Liver (tissue), 9 donors: Measurements from ENCODE around the gene ELOF1. TPM values are rescaled to one million over a fixed set of nuclear protein-coding genes. Genes with fewer than 3 reads are reported as not detected.

Experiments
- DNase-seq: peaks from one replicate; pipeline ENCODE4 v3.0.0-alpha.2; 2017; ENCODE audit warnings: low spot score
- H3K27ac ChIP-seq, 2 donors: one replicate each; pipeline ENCODE4 v1.7.0; 2013; ENCODE audit warnings: inconsistent platforms in 2 of 2, low read length in 2 of 2, control low read depth in 1 of 2, low read depth in 1 of 2, mild to moderate bottlenecking in 1 of 2
- H3K27me3 ChIP-seq, 4 donors: one replicate each; pipeline versions ENCODE4 v1.6.1 to v1.7.0; 2013; ENCODE audit warnings: low read length in 3 of 4, inconsistent platforms in 1 of 4, mild to moderate bottlenecking in 1 of 4, moderate library complexity in 1 of 4; ENCODE audit not compliant: control insufficient read depth in 4 of 4, insufficient read depth in 4 of 4
- H3K36me3 ChIP-seq, 4 donors: one replicate each; pipeline versions ENCODE4 v1.6.1 to v1.7.0; 2013; ENCODE audit warnings: low read length in 3 of 4, mild to moderate bottlenecking in 3 of 4, low read depth in 1 of 4, moderate library complexity in 1 of 4; ENCODE audit not compliant: control insufficient read depth in 4 of 4, insufficient read depth in 3 of 4
- H3K4me1 ChIP-seq, 4 donors: one replicate each; pipeline versions ENCODE4 v1.6.1 to v1.7.0; 2013; ENCODE audit warnings: low read length in 3 of 4, mild to moderate bottlenecking in 3 of 4, moderate library complexity in 1 of 4; ENCODE audit not compliant: control insufficient read depth in 4 of 4, insufficient read depth in 4 of 4
- H3K4me3 ChIP-seq, 3 donors: one replicate each; pipeline versions ENCODE4 v1.6.1 to v1.7.0; 2013; ENCODE audit warnings: low read length in 3 of 3, control low read depth in 1 of 3, low read depth in 1 of 3, mild to moderate bottlenecking in 1 of 3
- H3K9ac ChIP-seq, 2 donors: one replicate each; pipeline ENCODE4 v1.7.0; 2013; ENCODE audit warnings: low read length in 2 of 2, mild to moderate bottlenecking in 2 of 2, moderate library complexity in 2 of 2, control low read depth in 1 of 2, low read depth in 1 of 2
- H3K9me3 ChIP-seq, 4 donors: one replicate each; pipeline versions ENCODE4 v1.6.1 to v1.7.0; 2013; ENCODE audit warnings: low read length in 3 of 4; ENCODE audit not compliant: control insufficient read depth in 4 of 4
- CTCF ChIP-seq: fragments of 150-350 bp; IDR thresholded peaks from 2 replicates; pipeline ENCODE4 v1.5.1; 2017; ENCODE audit warnings: improper control_type of control experiment, low read depth, low read length; ENCODE audit not compliant: missing input control
- FOXA2 ChIP-seq: IDR thresholded peaks from 2 replicates; pipeline ENCODE4 v1.6.1; 2016; ENCODE audit warnings: antibody characterized with exemption
- GABPA ChIP-seq, 2 donors: IDR thresholded peaks in 1 of 2; conservative IDR thresholded peaks in 1 of 2; 2 replicates each; pipeline ENCODE4 v1.6.1; 2016; ENCODE audit warnings: antibody characterized with exemption in 2 of 2, mild to moderate bottlenecking in 1 of 2, moderate library complexity in 1 of 2
- HNF4G ChIP-seq: IDR thresholded peaks from 2 replicates; pipeline ENCODE4 v1.6.1; 2016; ENCODE audit warnings: antibody characterized with exemption
- MAX ChIP-seq: IDR thresholded peaks from 2 replicates; pipeline ENCODE4 v1.6.1; 2016; ENCODE audit warnings: antibody characterized with exemption
- NR2F2 ChIP-seq: IDR thresholded peaks from 2 replicates; pipeline ENCODE4 v1.6.1; 2016; ENCODE audit warnings: antibody characterized with exemption
- RAD21 ChIP-seq, 2 donors: IDR thresholded peaks; 2 replicates each; pipeline ENCODE4 v1.6.1; 2016; ENCODE audit warnings: antibody characterized with exemption in 2 of 2, mild to moderate bottlenecking in 2 of 2
- TAF1 ChIP-seq: conservative IDR thresholded peaks from 2 replicates; pipeline ENCODE4 v1.6.1; 2016; ENCODE audit warnings: antibody characterized with exemption, mild to moderate bottlenecking
- WGBS: extraction: QIAGEN DNeasy Blood & Tissue Kit; methylation state at CpG from one replicate; pipeline ENCODE4 v1.1.7; 2013; 5-methylcytosine and 5-hydroxymethylcytosine counted together
- polyA plus RNA-seq, 2 donors: library from polyadenylated mRNA; stranded (reverse) in 1 of 2; unstranded in 1 of 2; fragments of 200-250 nt in 1 of 2; fragments of >200 nt in 1 of 2; fragmentation: Nextera tagmentation in 1 of 2; extraction: Ambion mirVana in 1 of 2; gene quantifications; one replicate each; pipeline versions ENCODE4 v1.2.1 to v1.2.3, GENCODE V29; 2013 to 2015
- total RNA-seq, 2 donors: library from RNA; depleted of rRNA; stranded (reverse); fragments of >200 nt; gene quantifications; one replicate each; pipeline ENCODE4 v1.2.3, GENCODE V29; 2014
- TF ChIP-seq, protein P1 (sequence below): IDR thresholded peaks from 2 replicates; pipeline ENCODE4 v1.6.1; 2016; ENCODE audit warnings: antibody characterized with exemption, mild to moderate bottlenecking
- TF ChIP-seq, protein P2 (sequence below): IDR thresholded peaks from 2 replicates; pipeline ENCODE4 v1.6.1; 2016; ENCODE audit warnings: antibody characterized with exemption
- TF ChIP-seq, protein P3 (sequence below): IDR thresholded peaks from 2 replicates; pipeline ENCODE4 v1.6.1; 2016; ENCODE audit warnings: antibody characterized with exemption
- donor health status: healthy.
- donor health status: healthy.
- donor health status: healthy.
- donor health status: healthy.
- donor health status: healthy.

The ELOF1 gene
- total and polyA plus RNA-seq, 4 donors: 11.1 to 37.9 (median 24.0) TPM

DNA sequence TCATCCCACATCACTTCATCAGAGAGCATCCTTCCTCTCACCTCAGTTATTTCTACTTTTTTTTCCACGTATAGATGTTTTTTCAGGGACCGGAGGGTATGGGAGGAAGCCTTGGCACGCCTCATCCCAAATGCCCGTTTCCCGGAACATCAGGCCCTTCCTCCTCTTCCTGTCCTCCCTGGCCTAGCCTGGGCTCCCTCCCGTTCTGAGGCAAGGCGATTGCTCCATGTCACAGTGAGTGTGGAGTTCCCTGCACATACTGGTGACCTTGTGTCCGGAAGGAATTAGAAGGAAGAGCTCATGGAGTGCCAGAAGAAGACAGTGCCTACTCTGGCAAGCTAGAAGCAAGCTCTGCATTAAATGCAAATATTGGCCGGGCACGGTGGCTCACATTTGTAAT, 37.1 kb upstream of the ELOF1 start:
- no peaks in the 10 kb centered on the region for H3K36me3 ChIP-seq
- TF ChIP-seq NR2F2 (peak; percentile 23), GABPA (IDR thresholded peaks at IDR 0.05 in 1 of 2, conservative IDR thresholded peaks at IDR 0.05 in 1 of 2) (no peak), CTCF (no peak)
- H3K4me3 ChIP-seq: no peak overlapping the region
- H3K27me3 ChIP-seq: no peaks in the 10 kb centered on the region
- H3K9ac ChIP-seq: no peak overlapping the region
- H3K4me1 ChIP-seq: peaks cover 0 to 10% (median 2%) of the 10 kb centered on the region in 4 donors
- no peak for DNase-seq
- no peak overlapping the region for H3K27ac ChIP-seq
- H3K9me3 ChIP-seq: no peaks in the 10 kb centered on the region
- WGBS: 89% methylated on average over 10 of the region's 10 CpGs

GRCh38 chr19:11594084-11594483, 35.1 kb upstream of the ELOF1 start:
- Histone ChIP-seq H3K4me3 (no peak overlapping the region), H3K9ac (no peak overlapping the region), H3K27ac (no peak overlapping the region), H3K36me3 (no peaks in the 10 kb centered on the region), H3K9me3 (no peaks in the 10 kb centered on the region), H3K4me1 (peaks cover 0 to 10% (median 2%) of the 10 kb centered on the region in 4 donors), H3K27me3 (no peaks in the 10 kb centered on the region)
- TF ChIP-seq TAF1 (no peak), CTCF (no peak)
- TF ChIP-seq, protein P1, sequence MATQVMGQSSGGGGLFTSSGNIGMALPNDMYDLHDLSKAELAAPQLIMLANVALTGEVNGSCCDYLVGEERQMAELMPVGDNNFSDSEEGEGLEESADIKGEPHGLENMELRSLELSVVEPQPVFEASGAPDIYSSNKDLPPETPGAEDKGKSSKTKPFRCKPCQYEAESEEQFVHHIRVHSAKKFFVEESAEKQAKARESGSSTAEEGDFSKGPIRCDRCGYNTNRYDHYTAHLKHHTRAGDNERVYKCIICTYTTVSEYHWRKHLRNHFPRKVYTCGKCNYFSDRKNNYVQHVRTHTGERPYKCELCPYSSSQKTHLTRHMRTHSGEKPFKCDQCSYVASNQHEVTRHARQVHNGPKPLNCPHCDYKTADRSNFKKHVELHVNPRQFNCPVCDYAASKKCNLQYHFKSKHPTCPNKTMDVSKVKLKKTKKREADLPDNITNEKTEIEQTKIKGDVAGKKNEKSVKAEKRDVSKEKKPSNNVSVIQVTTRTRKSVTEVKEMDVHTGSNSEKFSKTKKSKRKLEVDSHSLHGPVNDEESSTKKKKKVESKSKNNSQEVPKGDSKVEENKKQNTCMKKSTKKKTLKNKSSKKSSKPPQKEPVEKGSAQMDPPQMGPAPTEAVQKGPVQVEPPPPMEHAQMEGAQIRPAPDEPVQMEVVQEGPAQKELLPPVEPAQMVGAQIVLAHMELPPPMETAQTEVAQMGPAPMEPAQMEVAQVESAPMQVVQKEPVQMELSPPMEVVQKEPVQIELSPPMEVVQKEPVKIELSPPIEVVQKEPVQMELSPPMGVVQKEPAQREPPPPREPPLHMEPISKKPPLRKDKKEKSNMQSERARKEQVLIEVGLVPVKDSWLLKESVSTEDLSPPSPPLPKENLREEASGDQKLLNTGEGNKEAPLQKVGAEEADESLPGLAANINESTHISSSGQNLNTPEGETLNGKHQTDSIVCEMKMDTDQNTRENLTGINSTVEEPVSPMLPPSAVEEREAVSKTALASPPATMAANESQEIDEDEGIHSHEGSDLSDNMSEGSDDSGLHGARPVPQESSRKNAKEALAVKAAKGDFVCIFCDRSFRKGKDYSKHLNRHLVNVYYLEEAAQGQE: no peak
- no peak for DNase-seq
- 78% methylated on average over 4 of the region's 4 CpGs for WGBS

DNA sequence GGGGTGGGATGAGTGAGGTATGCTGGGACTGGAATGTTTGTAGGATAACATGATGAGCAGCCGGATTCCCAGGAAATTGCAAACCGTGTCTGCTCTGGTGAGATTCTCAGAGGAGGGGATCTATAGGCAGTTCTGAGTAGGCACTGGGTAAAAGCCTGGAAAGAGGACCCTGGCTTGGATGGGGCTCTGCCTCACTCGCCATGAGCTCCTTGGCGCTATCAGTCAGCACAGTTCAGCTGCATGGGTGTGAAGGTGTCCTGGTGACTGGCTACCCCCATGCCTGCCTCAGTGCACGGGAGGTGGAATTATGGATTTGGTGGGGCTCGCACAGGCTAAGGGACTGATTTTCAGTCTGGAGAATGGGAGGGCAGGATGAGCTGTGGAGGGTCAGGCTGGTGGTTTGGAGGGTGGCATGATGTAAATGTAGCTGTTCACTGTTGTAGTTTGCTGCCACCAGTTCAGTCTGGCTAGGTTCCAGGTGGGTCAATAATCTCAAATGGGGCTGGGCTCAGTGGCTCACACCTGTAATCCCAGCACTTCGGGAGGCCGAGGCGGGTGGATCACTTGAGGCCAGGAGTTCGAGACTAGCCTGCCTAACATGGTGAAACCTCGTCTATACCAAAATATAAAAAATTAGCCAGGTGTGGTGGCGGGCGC, 29.1 kb upstream of the ELOF1 start:
- no peak overlapping the region for H3K27ac ChIP-seq
- DNase-seq: no peak
- WGBS: 50% methylated on average over 13 of the region's 13 CpGs
- no peaks in the 10 kb centered on the region for H3K27me3 ChIP-seq
- peaks cover 0 to 8% (median 7%) of the 10 kb centered on the region in 4 donors for H3K4me1 ChIP-seq
- no peaks in the 10 kb centered on the region for H3K9me3 ChIP-seq
- H3K9ac ChIP-seq: no peak overlapping the region
- H3K36me3 ChIP-seq: no peaks in the 10 kb centered on the region
- no peak overlapping the region for H3K4me3 ChIP-seq
- TF ChIP-seq, protein P2, sequence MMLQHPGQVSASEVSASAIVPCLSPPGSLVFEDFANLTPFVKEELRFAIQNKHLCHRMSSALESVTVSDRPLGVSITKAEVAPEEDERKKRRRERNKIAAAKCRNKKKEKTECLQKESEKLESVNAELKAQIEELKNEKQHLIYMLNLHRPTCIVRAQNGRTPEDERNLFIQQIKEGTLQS: no peak
- TF ChIP-seq MAX (no peak), HNF4G (no peak), RAD21 (IDR thresholded peaks at IDR 0.05) (no peak), FOXA2 (no peak)
- TF ChIP-seq, protein P1: no peak
- TF ChIP-seq, protein P3, sequence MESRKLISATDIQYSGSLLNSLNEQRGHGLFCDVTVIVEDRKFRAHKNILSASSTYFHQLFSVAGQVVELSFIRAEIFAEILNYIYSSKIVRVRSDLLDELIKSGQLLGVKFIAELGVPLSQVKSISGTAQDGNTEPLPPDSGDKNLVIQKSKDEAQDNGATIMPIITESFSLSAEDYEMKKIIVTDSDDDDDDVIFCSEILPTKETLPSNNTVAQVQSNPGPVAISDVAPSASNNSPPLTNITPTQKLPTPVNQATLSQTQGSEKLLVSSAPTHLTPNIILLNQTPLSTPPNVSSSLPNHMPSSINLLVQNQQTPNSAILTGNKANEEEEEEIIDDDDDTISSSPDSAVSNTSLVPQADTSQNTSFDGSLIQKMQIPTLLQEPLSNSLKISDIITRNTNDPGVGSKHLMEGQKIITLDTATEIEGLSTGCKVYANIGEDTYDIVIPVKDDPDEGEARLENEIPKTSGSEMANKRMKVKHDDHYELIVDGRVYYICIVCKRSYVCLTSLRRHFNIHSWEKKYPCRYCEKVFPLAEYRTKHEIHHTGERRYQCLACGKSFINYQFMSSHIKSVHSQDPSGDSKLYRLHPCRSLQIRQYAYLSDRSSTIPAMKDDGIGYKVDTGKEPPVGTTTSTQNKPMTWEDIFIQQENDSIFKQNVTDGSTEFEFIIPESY: no peak
